Trophoblast cell (in vitro differentiated cells and primary cell): Measurements from ENCODE around the gene PTMS.
A peak's percentile ranks its signal among the peaks of the same experiment; 100 is the strongest.

ENCODE experiments used
- DNase-seq, 2 donors: peaks; one replicate each; pipeline ENCODE4 v3.0.0-alpha.2; 2016
- H2AFZ ChIP-seq: 2 replicates; pipeline ENCODE4 v1.6.1; 2013; ENCODE audit warnings: low read length, moderate library complexity, mild to moderate bottlenecking; ENCODE audit not compliant: insufficient read depth, poor library complexity
- H2AK5ac ChIP-seq: 2 replicates; pipeline ENCODE4 v1.6.1; 2013; ENCODE audit warnings: mild to moderate bottlenecking, low read length
- H2BK120ac ChIP-seq: 2 replicates; pipeline ENCODE4 v1.6.1; 2013; ENCODE audit warnings: low read length, mild to moderate bottlenecking, moderate library complexity; ENCODE audit not compliant: insufficient read depth, poor library complexity
- H2BK12ac ChIP-seq: 2 replicates; pipeline ENCODE4 v1.6.1; 2013; ENCODE audit warnings: mild to moderate bottlenecking, low read length, moderate library complexity
- H2BK5ac ChIP-seq: 2 replicates; pipeline ENCODE4 v1.6.1; 2013; ENCODE audit warnings: low read length, low read depth, moderate library complexity, mild to moderate bottlenecking; ENCODE audit not compliant: poor library complexity
- H3K14ac ChIP-seq: 2 replicates; pipeline ENCODE4 v1.6.1; 2013; ENCODE audit warnings: mild to moderate bottlenecking, low read length
- H3K18ac ChIP-seq: 2 replicates; pipeline ENCODE4 v1.6.1; 2013; ENCODE audit warnings: mild to moderate bottlenecking, low read length
- H3K23ac ChIP-seq: 2 replicates; pipeline ENCODE4 v1.6.1; 2013; ENCODE audit warnings: low read length
- H3K27ac ChIP-seq: 2 replicates; pipeline ENCODE4 v1.5.1; 2013; ENCODE audit warnings: low read depth, mild to moderate bottlenecking, inconsistent platforms, low read length, moderate library complexity
- H3K27me3 ChIP-seq: 2 replicates; pipeline ENCODE4 v1.6.1; 2013; ENCODE audit warnings: inconsistent platforms, mild to moderate bottlenecking, low read length, moderate library complexity; ENCODE audit not compliant: insufficient read depth
- H3K36me3 ChIP-seq, 2 experiments: 1 replicate in 1 of 2; 2 replicates in 1 of 2; pipeline ENCODE4 v1.6.1; 2013; ENCODE audit warnings: low read length in 2 of 2, mild to moderate bottlenecking in 2 of 2, moderate library complexity in 1 of 2; ENCODE audit not compliant: insufficient read depth in 2 of 2, control insufficient read depth in 1 of 2
- H3K4ac ChIP-seq: 2 replicates; pipeline ENCODE4 v1.6.1; 2013; ENCODE audit warnings: low read depth, mild to moderate bottlenecking, low read length, moderate library complexity
- H3K4me1 ChIP-seq, 2 experiments: 1 replicate in 1 of 2; 2 replicates in 1 of 2; pipeline ENCODE4 v1.6.1; 2013; ENCODE audit warnings: low read length in 2 of 2, mild to moderate bottlenecking in 2 of 2, moderate library complexity in 1 of 2; ENCODE audit not compliant: insufficient read depth in 2 of 2, control insufficient read depth in 1 of 2
- H3K4me2 ChIP-seq: 2 replicates; pipeline ENCODE4 v1.6.1; 2013; ENCODE audit warnings: inconsistent platforms, mild to moderate bottlenecking, low read length, moderate library complexity
- H3K4me3 ChIP-seq: 2 replicates; pipeline ENCODE4 v1.5.1; 2013; ENCODE audit warnings: mild to moderate bottlenecking, low read depth, low read length, inconsistent platforms
- H3K79me1 ChIP-seq: one replicate; pipeline ENCODE4 v1.6.1; 2013; ENCODE audit warnings: low read length
- H3K79me2 ChIP-seq: 2 replicates; pipeline ENCODE4 v1.6.1; 2013; ENCODE audit warnings: low read length, mild to moderate bottlenecking; ENCODE audit not compliant: control insufficient read depth, insufficient read depth, poor library complexity
- H3K9ac ChIP-seq: 2 replicates; pipeline ENCODE4 v1.6.1; 2013; ENCODE audit warnings: mild to moderate bottlenecking, low read length
- H3K9me3 ChIP-seq: 2 replicates; pipeline ENCODE4 v1.6.1; 2013; ENCODE audit warnings: low read depth, mild to moderate bottlenecking, control low read depth, inconsistent platforms, low read length; ENCODE audit not compliant: insufficient read depth
- H4K12ac ChIP-seq: 2 replicates; pipeline ENCODE4 v1.6.1; 2013; ENCODE audit warnings: low read depth, mild to moderate bottlenecking, low read length, moderate library complexity
- H4K8ac ChIP-seq: 2 replicates; pipeline ENCODE4 v1.6.1; 2013; ENCODE audit warnings: low read depth, mild to moderate bottlenecking, low read length, moderate library complexity
- H4K91ac ChIP-seq: one replicate; pipeline ENCODE4 v1.6.1; 2013; ENCODE audit warnings: low read depth, mild to moderate bottlenecking, low read length, moderate library complexity
- WGBS: extraction: QIAGEN DNeasy Blood & Tissue Kit; methylation state at CpG from one replicate; pipeline ENCODE4 v1.1.7; 2013; ENCODE audit warnings: missing lambda C conversion rate; ENCODE audit not compliant: insufficient read length, insufficient coverage; ENCODE audit errors: extremely low coverage; 5-methylcytosine and 5-hydroxymethylcytosine counted together

PTMS gene

DNA sequence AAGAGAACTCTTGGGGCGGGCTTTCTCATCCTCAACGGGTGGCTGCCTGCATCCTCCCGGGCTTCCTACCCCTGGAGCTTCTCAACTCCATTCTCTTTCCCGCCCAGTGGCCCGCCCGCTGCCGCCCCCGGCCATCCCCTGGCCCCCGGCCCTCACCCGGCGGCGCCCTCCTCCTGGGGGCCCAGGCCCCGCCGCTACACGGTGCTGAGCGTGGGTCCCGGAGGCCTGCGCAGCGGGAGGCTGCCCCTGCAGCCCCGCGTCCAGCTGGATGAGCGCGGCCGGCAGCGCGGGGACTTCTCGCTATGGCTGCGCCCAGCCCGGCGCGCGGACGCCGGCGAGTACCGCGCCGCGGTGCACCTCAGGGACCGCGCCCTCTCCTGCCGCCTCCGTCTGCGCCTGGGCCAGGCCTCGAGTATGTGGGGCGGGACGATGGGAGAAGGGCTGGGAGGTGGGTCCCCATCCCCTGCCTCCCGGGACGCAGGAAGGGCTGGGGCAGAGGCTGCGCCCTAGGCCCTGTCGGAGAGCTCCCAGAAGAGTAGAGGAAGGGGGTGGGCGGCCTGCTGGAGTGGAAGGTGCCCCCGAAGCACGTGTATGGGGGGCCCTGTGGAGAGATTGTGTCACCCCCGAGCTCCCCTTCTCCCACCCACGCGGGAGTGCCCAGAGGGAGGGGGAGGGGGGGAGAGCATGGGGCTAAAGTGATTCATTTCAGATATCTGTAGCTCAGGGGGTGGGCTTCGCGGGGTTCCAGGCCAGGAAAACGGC lies 7.6 kb downstream of the PTMS start:
- WGBS, result no CpG with 5 or more reads among the region's 60 CpGs
- Histone ChIP-seq H4K8ac (no peak overlapping the region), H3K14ac (no peak overlapping the region), H3K4me1 (peaks cover 5 to 8% of the 10 kb centered on the region in 2 experiments), H4K12ac (no peak overlapping the region), H3K4ac (no peak overlapping the region), H3K9me3 (peaks cover 2% of the 10 kb centered on the region), H2BK5ac (no peak overlapping the region), H3K79me1 (no peaks in the 10 kb centered on the region), H3K4me3 (no peak overlapping the region), H4K91ac (no peak overlapping the region), H3K4me2 (peak overlapping the region; percentile 34), H3K18ac (no peak overlapping the region), H3K9ac (no peak overlapping the region), H3K27me3 (peaks cover 19% of the 10 kb centered on the region), H3K36me3 (peaks cover 27 to 28% of the 10 kb centered on the region in 2 experiments), H3K27ac (no peak overlapping the region), H3K79me2 (no peaks in the 10 kb centered on the region), H3K23ac (no peak overlapping the region), H2AK5ac (no peak overlapping the region), H2BK12ac (no peak overlapping the region), H2BK120ac (no peak overlapping the region), H2AFZ (no peak overlapping the region)
- no peak for DNase-seq

DNA sequence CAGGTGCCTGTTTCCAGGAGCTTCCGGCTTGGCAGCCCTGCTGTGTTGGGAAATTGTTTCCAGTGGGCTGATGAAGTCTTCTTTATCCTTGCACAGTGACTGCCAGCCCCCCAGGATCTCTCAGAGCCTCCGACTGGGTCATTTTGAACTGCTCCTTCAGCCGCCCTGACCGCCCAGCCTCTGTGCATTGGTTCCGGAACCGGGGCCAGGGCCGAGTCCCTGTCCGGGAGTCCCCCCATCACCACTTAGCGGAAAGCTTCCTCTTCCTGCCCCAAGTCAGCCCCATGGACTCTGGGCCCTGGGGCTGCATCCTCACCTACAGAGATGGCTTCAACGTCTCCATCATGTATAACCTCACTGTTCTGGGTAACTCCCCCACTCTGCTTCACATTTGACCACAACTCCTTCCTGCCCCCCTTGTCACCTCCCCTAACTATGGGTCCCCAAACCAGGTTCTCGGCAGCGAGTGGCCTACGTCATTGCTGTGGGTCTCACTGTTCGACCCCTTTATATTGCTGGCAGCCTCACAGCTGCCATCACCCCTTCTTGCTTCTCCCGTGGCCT lies 8.4 kb downstream of the PTMS start:
- Histone ChIP-seq H3K9ac (no peak overlapping the region), H2AK5ac (no peak overlapping the region), H4K8ac (no peak overlapping the region), H4K12ac (no peak overlapping the region), H3K23ac (no peak overlapping the region), H3K79me1 (no peaks in the 10 kb centered on the region), H3K79me2 (no peaks in the 10 kb centered on the region), H2BK120ac (no peak overlapping the region), H3K4me2 (no peak overlapping the region), H3K14ac (no peak overlapping the region), H3K27me3 (peaks cover 19% of the 10 kb centered on the region), H3K4me3 (no peak overlapping the region), H2BK12ac (no peak overlapping the region), H3K18ac (no peak overlapping the region), H3K36me3 (peaks cover 22 to 23% of the 10 kb centered on the region in 2 experiments), H3K9me3 (peaks cover 2% of the 10 kb centered on the region), H2AFZ (no peak overlapping the region), H3K27ac (no peak overlapping the region), H3K4me1 (peaks cover 5 to 7% of the 10 kb centered on the region in 2 experiments), H2BK5ac (no peak overlapping the region), H4K91ac (no peak overlapping the region), H3K4ac (no peak overlapping the region)
- no peak for DNase-seq
- no CpG with 5 or more reads among the region's 15 CpGs for WGBS

DNA sequence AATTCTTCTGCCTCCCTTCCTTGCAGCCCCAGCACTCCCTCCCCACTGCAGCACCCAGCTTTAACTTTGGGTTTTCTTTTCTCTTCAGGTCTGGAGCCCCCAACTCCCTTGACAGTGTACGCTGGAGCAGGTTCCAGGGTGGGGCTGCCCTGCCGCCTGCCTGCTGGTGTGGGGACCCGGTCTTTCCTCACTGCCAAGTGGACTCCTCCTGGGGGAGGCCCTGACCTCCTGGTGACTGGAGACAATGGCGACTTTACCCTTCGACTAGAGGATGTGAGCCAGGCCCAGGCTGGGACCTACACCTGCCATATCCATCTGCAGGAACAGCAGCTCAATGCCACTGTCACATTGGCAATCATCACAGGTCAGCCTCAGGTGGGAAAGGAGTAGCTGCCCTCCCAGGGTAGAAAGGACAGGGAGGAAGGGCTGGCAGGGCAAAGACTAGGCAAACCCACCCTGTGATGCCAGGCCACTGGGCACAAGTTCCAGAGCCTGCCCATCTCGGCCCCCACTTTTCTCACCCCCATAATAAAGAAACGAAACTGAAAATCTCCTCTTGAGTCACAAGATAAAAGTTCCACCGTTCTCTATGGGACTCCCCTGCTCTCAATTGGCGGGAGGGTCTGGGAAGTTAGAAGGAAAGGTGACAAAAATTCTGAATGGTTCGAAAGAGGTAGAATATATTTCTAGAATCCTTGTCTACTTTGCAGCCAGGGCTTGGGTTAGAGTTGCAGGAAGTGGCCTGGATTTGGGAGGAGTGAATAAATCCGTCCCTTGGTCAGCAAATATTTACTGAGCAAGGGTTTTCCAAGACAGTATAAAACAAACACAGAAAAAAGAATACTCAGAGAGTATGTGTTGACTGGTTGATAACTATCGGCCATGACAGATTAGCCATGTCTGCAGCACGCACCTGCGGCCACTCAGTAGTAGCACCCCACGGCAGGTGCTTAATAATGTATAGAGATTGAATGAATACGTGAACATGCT lies 9.3 kb downstream of the PTMS start:
- Histone ChIP-seq H3K79me2 (no peaks in the 10 kb centered on the region), H4K91ac (no peak overlapping the region), H3K4me2 (no peak overlapping the region), H3K79me1 (no peaks in the 10 kb centered on the region), H4K8ac (no peak overlapping the region), H4K12ac (no peak overlapping the region), H3K9me3 (peaks cover 2% of the 10 kb centered on the region), H3K4me3 (no peak overlapping the region), H2AK5ac (no peak overlapping the region), H2AFZ (no peak overlapping the region), H3K4me1 (peaks cover 5 to 7% of the 10 kb centered on the region in 2 experiments), H3K9ac (no peak overlapping the region), H3K36me3 (peaks cover 13 to 14% of the 10 kb centered on the region in 2 experiments), H3K4ac (no peak overlapping the region), H2BK5ac (no peak overlapping the region), H2BK12ac (no peak overlapping the region), H3K27ac (no peak overlapping the region), H3K14ac (no peak overlapping the region), H2BK120ac (no peak overlapping the region), H3K18ac (no peak overlapping the region), H3K23ac (no peak overlapping the region), H3K27me3 (peaks cover 19% of the 10 kb centered on the region)
- WGBS, result no CpG with 5 or more reads among the region's 16 CpGs
- no peak for DNase-seq

DNA sequence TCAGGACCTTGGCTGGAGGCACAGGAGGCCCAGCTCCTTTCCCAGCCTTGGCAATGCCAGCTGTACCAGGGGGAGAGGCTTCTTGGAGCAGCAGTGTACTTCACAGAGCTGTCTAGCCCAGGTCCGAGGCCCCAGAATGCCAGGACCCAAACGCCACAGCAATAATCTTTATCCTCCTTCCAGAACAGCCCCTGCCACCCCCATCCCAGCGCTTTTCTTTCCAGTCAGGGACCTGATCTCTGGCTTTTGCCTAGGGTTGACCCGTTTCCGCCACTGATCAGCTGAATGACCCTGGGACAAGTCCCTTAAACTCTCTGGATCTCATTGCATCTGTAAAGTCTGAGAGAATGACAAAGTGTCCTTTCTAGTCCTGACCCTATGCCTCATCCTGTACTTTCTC lies 11.2 kb downstream of the PTMS start:
- Histone ChIP-seq H3K79me2 (no peaks in the 10 kb centered on the region), H4K91ac (no peak overlapping the region), H3K18ac (no peak overlapping the region), H3K9me3 (no peaks in the 10 kb centered on the region), H2AK5ac (no peak overlapping the region), H3K4me3 (no peak overlapping the region), H3K14ac (no peak overlapping the region), H3K27me3 (peaks cover 19% of the 10 kb centered on the region), H3K27ac (no peak overlapping the region), H3K4me2 (no peak overlapping the region), H2AFZ (no peak overlapping the region), H2BK12ac (no peak overlapping the region), H3K23ac (no peak overlapping the region), H4K12ac (no peak overlapping the region), H3K79me1 (no peaks in the 10 kb centered on the region), H3K9ac (no peak overlapping the region), H3K4ac (no peak overlapping the region), H3K36me3 (peaks cover 4 to 6% of the 10 kb centered on the region in 2 experiments), H4K8ac (no peak overlapping the region), H3K4me1 (peaks cover 5 to 7% of the 10 kb centered on the region in 2 experiments), H2BK120ac (no peak overlapping the region), H2BK5ac (no peak overlapping the region)
- WGBS, result no CpG with 5 or more reads among the region's 5 CpGs
- DNase-seq, result no peak
